ENCODE data around the gene AMOTL2.

AMOTL2 gene

DNA sequence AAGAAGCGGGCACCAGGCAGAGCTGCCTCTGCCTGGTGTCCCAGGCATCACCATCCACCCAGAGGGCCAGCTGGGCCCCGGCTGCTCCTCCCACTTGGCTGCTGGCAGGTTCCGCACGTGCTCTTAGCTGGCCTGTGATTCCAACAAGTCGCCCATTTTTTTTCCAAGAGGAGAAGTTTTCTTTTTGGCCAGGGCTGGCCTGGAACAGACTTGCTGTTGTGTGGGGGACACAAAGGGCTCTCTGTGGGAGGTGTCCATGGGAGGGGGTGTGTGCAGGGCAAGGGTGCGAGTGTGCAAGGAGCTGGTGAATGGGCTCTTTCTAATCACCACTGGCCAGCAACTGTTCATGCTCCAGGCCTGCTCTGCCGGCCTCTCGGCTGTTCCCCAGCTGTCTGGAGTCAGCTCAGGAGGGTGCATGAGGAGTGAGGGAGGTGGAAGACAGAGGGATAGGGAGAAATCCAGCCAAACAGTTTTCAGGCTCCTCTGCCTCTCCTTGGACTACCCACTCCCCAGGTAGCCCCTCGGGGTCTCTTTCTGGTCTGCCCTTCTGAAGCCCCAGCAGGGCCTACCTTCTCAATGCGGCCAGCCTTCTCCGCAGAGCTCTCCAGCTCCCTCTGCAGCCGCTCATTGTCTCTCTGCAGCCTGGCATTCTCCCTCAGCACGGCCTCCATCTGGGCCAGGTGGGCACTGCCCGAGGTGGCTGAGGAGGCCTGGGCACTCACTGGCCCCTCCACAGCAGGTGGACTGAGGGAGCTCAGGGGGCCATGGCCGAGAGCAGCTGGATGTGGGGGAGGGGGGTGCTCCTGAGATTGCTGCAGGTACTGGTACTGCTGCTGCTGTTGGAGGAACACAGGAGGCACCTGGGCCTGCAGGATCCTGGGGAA lies 7.1 kb downstream of the AMOTL2 start:
- H3K36me3 ChIP-seq (ENCODE audit: control insufficient read depth in 2 of 2, insufficient read depth in 2 of 2, low read length in 2 of 2): peaks cover 24 to 28% of the 10 kb centered on the region in 2 donors
- H3K4me3 ChIP-seq (ENCODE audit: low read length in 2 of 2): no peak overlapping the region
- no peak overlapping the region for H3K27ac ChIP-seq (ENCODE audit: low read depth in 2 of 2, low read length in 2 of 2)
- H3K9me3 ChIP-seq (ENCODE audit: control insufficient read depth in 2 of 2, low read length in 2 of 2): no peaks in the 10 kb centered on the region
- H3K9ac ChIP-seq (ENCODE audit: low read depth in 1 of 2, low read length in 2 of 2): no peak overlapping the region
- H3K27me3 ChIP-seq (ENCODE audit: control insufficient read depth in 2 of 2, insufficient read depth in 2 of 2, low read length in 2 of 2): peaks cover 0 to 2% of the 10 kb centered on the region in 2 donors
- H3K4me1 ChIP-seq (ENCODE audit: control insufficient read depth in 2 of 2, insufficient read depth in 2 of 2, low read length in 2 of 2): peaks cover 22 to 29% of the 10 kb centered on the region in 2 donors

DNA sequence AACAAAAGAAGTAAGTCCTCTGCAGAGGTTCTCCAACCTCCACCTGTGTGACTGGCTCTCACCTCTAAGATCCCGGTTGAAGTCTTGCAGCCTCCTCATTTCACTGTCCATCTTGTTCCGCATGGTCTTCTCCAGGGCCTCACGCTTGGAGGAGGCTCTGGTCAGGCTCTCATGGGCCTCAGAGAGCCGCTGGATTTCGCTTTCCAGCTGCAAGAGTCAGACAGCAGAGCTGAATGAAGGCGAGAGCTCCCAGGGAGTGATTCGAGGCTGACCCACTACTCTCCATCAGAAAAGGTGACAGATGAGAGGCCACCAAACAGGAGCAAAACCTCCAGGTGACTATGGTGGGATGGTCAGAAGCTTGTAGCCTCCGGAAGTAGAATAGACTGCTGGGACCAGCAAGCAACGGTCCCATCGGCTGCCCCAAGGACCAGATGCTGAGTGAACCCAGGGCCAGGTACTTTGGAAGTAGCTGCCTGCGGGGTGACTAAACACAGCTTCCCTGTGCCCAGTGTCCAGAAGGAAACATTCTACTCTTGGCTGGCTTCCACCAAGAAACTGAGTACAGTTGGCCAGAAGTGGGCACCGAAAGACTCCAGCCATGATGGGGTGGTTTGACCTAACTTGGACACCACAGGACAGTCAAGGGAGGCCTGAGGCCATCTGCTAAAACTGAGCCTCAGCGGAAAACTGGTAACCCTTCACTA lies 7.9 kb downstream of the AMOTL2 start:
- Histone ChIP-seq H3K9ac (ENCODE audit: low read depth in 1 of 2, low read length in 2 of 2) (no peak overlapping the region), H3K36me3 (ENCODE audit: control insufficient read depth in 2 of 2, insufficient read depth in 2 of 2, low read length in 2 of 2) (peaks cover 28 to 31% of the 10 kb centered on the region in 2 donors), H3K27me3 (ENCODE audit: control insufficient read depth in 2 of 2, insufficient read depth in 2 of 2, low read length in 2 of 2) (peaks cover 0 to 2% of the 10 kb centered on the region in 2 donors), H3K4me3 (ENCODE audit: low read length in 2 of 2) (no peak overlapping the region), H3K4me1 (ENCODE audit: control insufficient read depth in 2 of 2, insufficient read depth in 2 of 2, low read length in 2 of 2) (peaks cover 22 to 29% of the 10 kb centered on the region in 2 donors), H3K9me3 (ENCODE audit: control insufficient read depth in 2 of 2, low read length in 2 of 2) (no peaks in the 10 kb centered on the region), H3K27ac (ENCODE audit: low read depth in 2 of 2, low read length in 2 of 2) (no peak overlapping the region)

DNA sequence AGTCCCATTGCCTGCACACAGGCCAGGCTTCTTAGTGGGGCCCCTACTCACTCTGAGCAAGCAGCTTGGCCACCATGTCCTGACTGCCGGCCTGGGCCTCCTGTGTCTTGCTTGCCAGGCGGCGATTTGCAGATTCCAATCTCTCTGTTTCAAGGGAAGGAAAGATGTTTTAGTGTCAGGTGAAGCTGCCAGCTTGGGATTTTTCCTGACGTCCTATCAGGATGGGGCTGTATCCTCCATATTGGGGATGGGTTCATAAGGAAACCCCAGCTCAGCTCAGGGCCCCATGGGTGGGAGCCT lies 8.5 kb downstream of the AMOTL2 start:
- Histone ChIP-seq H3K9me3 (ENCODE audit: control insufficient read depth in 2 of 2, low read length in 2 of 2) (no peaks in the 10 kb centered on the region), H3K27me3 (ENCODE audit: control insufficient read depth in 2 of 2, insufficient read depth in 2 of 2, low read length in 2 of 2) (peaks cover 0 to 2% of the 10 kb centered on the region in 2 donors), H3K27ac (ENCODE audit: low read depth in 2 of 2, low read length in 2 of 2) (no peak overlapping the region), H3K9ac (ENCODE audit: low read depth in 1 of 2, low read length in 2 of 2) (no peak overlapping the region), H3K36me3 (ENCODE audit: control insufficient read depth in 2 of 2, insufficient read depth in 2 of 2, low read length in 2 of 2) (peaks cover 26 to 30% of the 10 kb centered on the region in 2 donors), H3K4me1 (ENCODE audit: control insufficient read depth in 2 of 2, insufficient read depth in 2 of 2, low read length in 2 of 2) (peaks cover 22 to 26% of the 10 kb centered on the region in 2 donors), H3K4me3 (ENCODE audit: low read length in 2 of 2) (no peak overlapping the region)

DNA sequence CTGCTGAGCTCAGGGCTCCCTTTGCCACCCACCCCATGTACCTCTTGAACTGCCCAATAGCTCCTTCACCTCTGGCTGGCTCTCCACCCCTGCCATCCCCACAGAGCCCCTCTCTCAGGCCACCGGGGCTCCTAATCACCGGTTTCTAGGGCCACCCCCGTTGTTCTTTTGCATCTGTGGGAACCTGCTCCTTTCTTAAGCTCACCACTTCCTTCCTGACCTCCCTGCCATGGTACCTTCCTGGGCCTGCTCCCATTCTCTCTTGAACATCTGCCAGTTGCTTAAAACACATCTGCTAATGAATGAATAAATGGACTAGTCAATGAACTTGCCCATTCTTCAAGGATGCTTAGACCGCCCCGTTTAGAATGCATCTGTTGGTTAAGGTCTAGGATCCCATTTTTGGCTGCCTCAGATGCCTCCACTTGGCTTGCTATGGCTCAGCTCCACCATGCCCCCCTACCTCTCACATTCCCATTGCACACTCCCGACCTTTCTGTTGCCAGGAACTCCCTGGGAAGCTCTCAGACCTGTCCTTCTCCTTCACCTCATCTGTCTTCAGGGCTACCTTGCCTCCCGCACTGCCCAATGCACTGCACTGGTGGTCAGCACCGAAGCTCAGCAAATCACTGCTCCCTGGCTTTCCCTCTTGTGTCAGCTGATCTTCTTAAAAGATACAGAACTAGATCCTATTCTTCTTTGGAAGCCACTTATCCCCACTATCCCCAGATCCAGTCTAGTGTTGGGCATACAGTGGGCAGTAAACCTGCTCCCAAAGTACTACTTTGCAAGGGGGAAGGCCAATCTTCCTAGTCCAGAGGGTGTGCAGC lies 9.1 kb downstream of the AMOTL2 start:
- Histone ChIP-seq H3K4me3 (ENCODE audit: low read length in 2 of 2) (peak overlapping the region in 1 of 2 donors; percentile 53), H3K36me3 (ENCODE audit: control insufficient read depth in 2 of 2, insufficient read depth in 2 of 2, low read length in 2 of 2) (peaks cover 26 to 32% of the 10 kb centered on the region in 2 donors), H3K27ac (ENCODE audit: low read depth in 2 of 2, low read length in 2 of 2) (peak overlapping the region; percentile 63 to 74), H3K4me1 (ENCODE audit: control insufficient read depth in 2 of 2, insufficient read depth in 2 of 2, low read length in 2 of 2) (peaks cover 22 to 26% of the 10 kb centered on the region in 2 donors), H3K9ac (ENCODE audit: low read depth in 1 of 2, low read length in 2 of 2) (no peak overlapping the region), H3K27me3 (ENCODE audit: control insufficient read depth in 2 of 2, insufficient read depth in 2 of 2, low read length in 2 of 2) (peaks cover 0 to 2% of the 10 kb centered on the region in 2 donors), H3K9me3 (ENCODE audit: control insufficient read depth in 2 of 2, low read length in 2 of 2) (no peaks in the 10 kb centered on the region)

DNA sequence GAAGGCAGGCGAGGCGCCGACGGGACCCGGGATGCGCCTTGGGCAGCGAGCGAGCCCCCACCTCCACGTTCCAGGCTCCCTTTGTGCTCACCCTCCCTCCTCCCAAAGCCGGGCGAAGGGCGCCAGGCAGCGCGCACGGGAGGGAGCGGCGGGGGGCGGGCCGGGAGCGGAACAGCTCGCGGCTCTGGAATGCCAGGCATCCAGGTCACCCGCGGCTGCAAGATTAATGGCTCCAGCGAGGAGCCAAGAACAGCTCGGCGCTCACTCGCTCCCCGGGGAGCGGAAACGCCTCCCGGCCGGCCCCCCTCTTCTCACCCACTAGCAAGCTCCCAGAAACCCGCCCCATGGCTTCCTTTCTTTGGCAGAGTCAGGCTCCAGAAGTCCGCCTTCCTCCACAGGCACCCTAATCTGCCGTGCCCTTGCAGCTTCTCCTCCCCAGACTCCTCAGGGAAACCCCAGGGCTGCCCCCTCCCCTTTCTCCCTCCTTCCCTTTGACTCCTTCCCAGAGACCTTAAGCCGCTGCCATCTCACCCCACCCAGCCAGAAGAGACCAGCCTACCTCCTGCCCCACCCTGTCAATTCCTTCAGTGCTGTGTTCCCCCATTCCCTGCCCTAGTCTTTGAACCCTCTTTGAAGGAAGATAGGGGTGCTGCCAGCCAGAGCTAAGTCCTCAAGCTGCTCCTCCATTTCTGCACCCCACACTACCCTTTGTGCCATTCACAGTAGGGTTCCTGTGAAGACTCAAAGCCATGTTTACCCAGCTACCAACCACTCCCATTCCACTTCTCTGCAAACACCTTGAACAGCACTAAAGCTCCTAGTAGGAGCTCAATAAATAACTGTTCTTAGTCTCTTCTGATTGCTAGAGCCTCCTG lies 9.9 kb downstream of the AMOTL2 start:
- peak overlapping the region; percentile 64 to 74 for H3K27ac ChIP-seq (ENCODE audit: low read depth in 2 of 2, low read length in 2 of 2)
- peaks cover 30 to 38% of the 10 kb centered on the region in 2 donors for H3K36me3 ChIP-seq (ENCODE audit: control insufficient read depth in 2 of 2, insufficient read depth in 2 of 2, low read length in 2 of 2)
- peaks cover 0 to 2% of the 10 kb centered on the region in 2 donors for H3K27me3 ChIP-seq (ENCODE audit: control insufficient read depth in 2 of 2, insufficient read depth in 2 of 2, low read length in 2 of 2)
- no peaks in the 10 kb centered on the region for H3K9me3 ChIP-seq (ENCODE audit: control insufficient read depth in 2 of 2, low read length in 2 of 2)
- peak overlapping the region; percentile 24 to 51 for H3K9ac ChIP-seq (ENCODE audit: low read depth in 1 of 2, low read length in 2 of 2)
- peak overlapping the region; percentile 50 to 53 for H3K4me3 ChIP-seq (ENCODE audit: low read length in 2 of 2)
- peaks cover 21 to 22% of the 10 kb centered on the region in 2 donors for H3K4me1 ChIP-seq (ENCODE audit: control insufficient read depth in 2 of 2, insufficient read depth in 2 of 2, low read length in 2 of 2)

DNA sequence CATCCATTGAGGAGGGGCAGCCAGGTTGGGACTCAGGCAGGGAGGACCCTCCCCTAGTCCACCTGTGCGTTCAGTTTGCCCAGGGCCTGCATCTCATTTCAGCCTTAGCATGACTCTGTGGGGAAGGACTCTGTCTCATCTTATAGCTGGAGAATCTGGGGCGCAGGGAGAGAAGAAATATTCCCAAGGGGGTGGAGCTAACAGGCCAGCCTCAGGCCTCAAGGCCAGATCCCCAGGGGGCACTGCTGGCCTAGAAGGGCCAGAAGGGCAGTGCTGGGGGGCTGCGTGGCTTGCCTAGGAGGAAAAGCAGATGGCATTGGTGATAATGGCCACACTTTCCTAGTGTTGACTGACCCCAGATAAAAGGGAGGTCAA lies 10.9 kb downstream of the AMOTL2 start:
- Histone ChIP-seq H3K9me3 (ENCODE audit: control insufficient read depth in 2 of 2, low read length in 2 of 2) (no peaks in the 10 kb centered on the region), H3K36me3 (ENCODE audit: control insufficient read depth in 2 of 2, insufficient read depth in 2 of 2, low read length in 2 of 2) (peaks cover 40 to 42% of the 10 kb centered on the region in 2 donors), H3K9ac (ENCODE audit: low read depth in 1 of 2, low read length in 2 of 2) (peak overlapping the region; percentile 8 to 51), H3K4me3 (ENCODE audit: low read length in 2 of 2) (no peak overlapping the region), H3K27me3 (ENCODE audit: control insufficient read depth in 2 of 2, insufficient read depth in 2 of 2, low read length in 2 of 2) (peaks cover 0 to 2% of the 10 kb centered on the region in 2 donors), H3K4me1 (ENCODE audit: control insufficient read depth in 2 of 2, insufficient read depth in 2 of 2, low read length in 2 of 2) (peaks cover 22 to 26% of the 10 kb centered on the region in 2 donors), H3K27ac (ENCODE audit: low read depth in 2 of 2, low read length in 2 of 2) (peak overlapping the region; percentile 64 to 74)

DNA sequence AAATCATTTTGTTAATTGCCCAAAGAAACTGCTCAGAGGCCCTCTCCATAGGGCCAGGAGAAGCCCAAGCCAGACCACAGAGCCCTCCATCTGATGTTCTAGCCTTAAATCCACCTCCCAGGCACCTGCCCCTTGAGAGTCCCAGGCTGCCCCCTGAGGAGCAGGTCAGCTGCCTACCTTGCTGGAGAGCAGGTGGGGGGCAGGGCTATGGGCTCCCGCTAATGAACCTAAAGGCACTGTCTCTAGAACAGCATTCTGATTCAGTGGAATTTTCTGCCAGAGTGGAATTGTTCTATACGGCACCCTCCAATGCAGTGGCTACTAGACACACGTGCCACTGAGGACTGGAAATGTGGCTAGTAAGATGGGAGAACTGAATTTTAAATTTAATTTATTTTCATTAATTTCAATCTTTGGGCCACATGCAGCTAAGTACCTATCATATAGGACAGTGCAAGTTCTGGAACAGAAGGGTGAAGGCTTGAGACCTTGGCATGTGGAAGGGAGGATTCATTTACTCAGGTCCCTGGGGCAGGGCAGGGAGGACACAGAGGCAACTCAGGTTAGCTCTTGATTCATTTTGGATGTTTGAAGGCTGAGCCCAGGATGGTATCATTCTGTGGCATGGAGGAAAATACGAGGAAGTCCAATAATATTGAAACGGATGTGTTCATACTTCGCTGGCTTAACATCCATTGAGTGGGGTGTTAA lies 11.4 kb downstream of the AMOTL2 start:
- peaks cover 41 to 42% of the 10 kb centered on the region in 2 donors for H3K36me3 ChIP-seq (ENCODE audit: control insufficient read depth in 2 of 2, insufficient read depth in 2 of 2, low read length in 2 of 2)
- H3K4me3 ChIP-seq (ENCODE audit: low read length in 2 of 2): no peak overlapping the region
- H3K4me1 ChIP-seq (ENCODE audit: control insufficient read depth in 2 of 2, insufficient read depth in 2 of 2, low read length in 2 of 2): peaks cover 22 to 29% of the 10 kb centered on the region in 2 donors
- peak overlapping the region in 1 of 2 donors; percentile 74 for H3K27ac ChIP-seq (ENCODE audit: low read depth in 2 of 2, low read length in 2 of 2)
- no peaks in the 10 kb centered on the region for H3K9me3 ChIP-seq (ENCODE audit: control insufficient read depth in 2 of 2, low read length in 2 of 2)
- peaks cover 0 to 2% of the 10 kb centered on the region in 2 donors for H3K27me3 ChIP-seq (ENCODE audit: control insufficient read depth in 2 of 2, insufficient read depth in 2 of 2, low read length in 2 of 2)
- no peak overlapping the region for H3K9ac ChIP-seq (ENCODE audit: low read depth in 1 of 2, low read length in 2 of 2)

DNA sequence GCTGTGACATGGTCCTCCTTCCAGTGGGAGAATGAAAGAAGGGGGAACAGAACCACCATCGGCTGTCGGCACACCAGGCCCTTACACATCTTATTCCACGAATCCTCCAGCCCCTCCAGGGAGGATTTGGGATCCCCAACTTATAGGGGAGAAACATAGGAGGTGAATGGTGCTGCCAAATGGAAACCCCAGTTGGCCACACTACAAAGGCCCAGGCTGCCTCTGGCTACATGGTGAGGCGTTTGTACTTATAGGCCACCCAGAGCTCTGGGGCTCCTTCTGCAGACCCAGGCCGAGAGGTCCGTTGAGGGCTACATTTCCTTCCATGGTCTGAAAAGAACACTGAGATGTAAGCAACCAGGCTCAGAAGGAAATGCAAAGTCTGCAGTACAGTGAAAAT lies 12.0 kb downstream of the AMOTL2 start:
- Histone ChIP-seq H3K27ac (ENCODE audit: low read depth in 2 of 2, low read length in 2 of 2) (no peak overlapping the region), H3K36me3 (ENCODE audit: control insufficient read depth in 2 of 2, insufficient read depth in 2 of 2, low read length in 2 of 2) (peaks cover 42 to 46% of the 10 kb centered on the region in 2 donors)

More for the DNA sequence above, 12.0 kb downstream of the AMOTL2 start:
- Histone ChIP-seq H3K9me3 (ENCODE audit: control insufficient read depth in 2 of 2, low read length in 2 of 2) (no peaks in the 10 kb centered on the region), H3K9ac (ENCODE audit: low read depth in 1 of 2, low read length in 2 of 2) (no peak overlapping the region), H3K4me1 (ENCODE audit: control insufficient read depth in 2 of 2, insufficient read depth in 2 of 2, low read length in 2 of 2) (peaks cover 28% of the 10 kb centered on the region in 2 donors), H3K27me3 (ENCODE audit: control insufficient read depth in 2 of 2, insufficient read depth in 2 of 2, low read length in 2 of 2) (peaks cover 0 to 2% of the 10 kb centered on the region in 2 donors), H3K4me3 (ENCODE audit: low read length in 2 of 2) (no peak overlapping the region)

Data from mucosa of rectum (tissue), 2 donors.